Uterus (tissue), 4 donors: Measurements from ENCODE around the gene RNF167. TPM values are rescaled to one million over a fixed set of nuclear protein-coding genes. Genes with fewer than 3 reads are reported as not detected.

Experiments used
- DNase-seq, 2 donors: peaks; one replicate each; pipeline ENCODE4 v3.0.0-alpha.2; 2019 to 2020
- H3K27ac ChIP-seq, 2 donors: fragments of 200-600 bp; sonication (generic); 1 replicate in 1 of 2; 2 replicates in 1 of 2; pipeline ENCODE4 v1.5.1; 2016 to 2018
- H3K27me3 ChIP-seq, 2 donors: fragments of 200-600 bp; sonication (generic); one replicate each; pipeline ENCODE4 v1.5.1; 2018 to 2019; ENCODE audit warnings: control low read depth in 1 of 2
- H3K36me3 ChIP-seq, 2 donors: fragments of 200-600 bp; sonication (generic); one replicate each; pipeline ENCODE4 v1.5.1; 2019; ENCODE audit warnings: control low read depth in 1 of 2
- H3K4me1 ChIP-seq, 2 donors: fragments of 200-600 bp; sonication (generic); one replicate each; pipeline ENCODE4 v1.5.1; 2018 to 2019; ENCODE audit warnings: control low read depth in 1 of 2
- H3K4me3 ChIP-seq, 2 donors: fragments of 200-600 bp; sonication (generic); 1 replicate in 1 of 2; 2 replicates in 1 of 2; pipeline ENCODE4 v1.5.1; 2018 to 2019; ENCODE audit warnings: mild to moderate bottlenecking in 1 of 2
- H3K9me3 ChIP-seq, 2 donors: fragments of 200-600 bp; sonication (generic); one replicate each; pipeline ENCODE4 v1.5.1; 2019; ENCODE audit warnings: control low read depth in 1 of 2
- POLR2A ChIP-seq, 2 donors: fragments of 450-650 bp; IDR thresholded peaks; one replicate each; pipeline ENCODE4 v1.6.1; 2016; ENCODE audit warnings: antibody characterized with exemption in 2 of 2, mild to moderate bottlenecking in 1 of 2, moderate library complexity in 1 of 2
- intact Hi-C: fragments of 100-400 bp; cut with DNase I; formaldehyde crosslinking; loops from one replicate; pipeline ENCODE4 v1.15.1; 2023; ENCODE audit warnings: low total_unique reads
- total RNA-seq, 4 donors: library from RNA; depleted of rRNA in 3 of 4; stranded (reverse); fragments of >200 nt in 3 of 4; gene quantifications; one replicate each; pipeline versions ENCODE4 v1.1.0 to v1.2.4, GENCODE V29; 2014 to 2023
- TF ChIP-seq, protein P1 (sequence below), 4 experiments: fragments of 200-600 bp in 2 of 4; fragments of 450-650 bp in 2 of 4; sonication (generic) in 2 of 4; IDR thresholded peaks; one replicate each; pipeline ENCODE4 v1.5.1; 2016 to 2019; ENCODE audit warnings: antibody characterized with exemption in 4 of 4, mild to moderate bottlenecking in 2 of 4, moderate library complexity in 1 of 4
- donor health status: DM: yes; HTN: yes; CAD: no.

The RNF167 gene
- 100 to 1,000 TPM in 1 of 4 donors, 10 to 100 TPM in 3; 14.8 to 100 (median 53.1) TPM for total RNA-seq

DNA sequence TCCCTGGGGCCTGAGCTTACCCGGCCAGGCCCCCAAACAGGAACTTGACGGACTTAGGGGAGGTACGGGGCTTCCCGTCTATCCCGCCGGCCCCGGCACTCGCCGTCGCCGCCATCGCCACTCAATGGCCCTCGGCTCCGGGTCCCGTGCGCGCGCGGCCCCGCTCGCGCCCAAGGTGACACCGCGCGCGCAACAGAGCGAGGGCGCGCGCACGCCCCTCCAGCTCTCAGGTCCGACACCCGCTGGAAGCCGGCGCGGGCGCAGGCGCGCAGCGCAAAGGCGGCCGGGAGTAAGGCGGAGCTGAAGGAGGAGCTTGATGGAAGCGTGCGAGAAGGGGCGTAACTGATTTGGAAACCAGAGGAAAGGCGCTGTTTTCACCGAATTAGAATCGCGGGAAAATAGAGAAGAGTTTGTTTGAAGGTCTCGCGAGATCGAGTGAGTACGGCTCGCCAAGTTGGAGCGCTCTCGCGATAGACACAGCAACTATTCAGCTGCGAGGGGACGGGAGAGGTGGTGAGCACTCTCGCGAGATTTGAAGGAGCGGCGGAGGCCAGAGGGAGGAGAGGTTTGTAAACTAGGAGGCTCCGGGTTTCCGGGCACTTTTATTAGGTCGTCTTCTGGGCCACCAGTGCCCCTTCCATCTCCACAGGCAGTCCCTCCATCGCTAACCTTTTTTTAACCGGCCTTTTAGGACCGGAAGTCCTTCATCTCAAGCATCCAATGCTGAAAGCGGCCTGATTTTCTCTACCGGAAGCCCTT, at the start of gene RNF167, which contains the start of gene SLC25A11:
Gene RNF167, plus strand, starts transcription at position 473 of the 759 bp plus-strand sequence. CDS start 642 bp downstream, outside the sequence.
Gene SLC25A11, minus strand, starts transcription at position 251 of the 759 bp plus-strand sequence. Its CDS starts 136 bp downstream, at position 115.
- Histone ChIP-seq H3K4me1 (peaks cover 12 to 14% of the 10 kb centered on the region in 2 donors), H3K4me3 (peak within 1 kb of the TSS; percentile 90 to 92), H3K9me3 (no peaks in the 10 kb centered on the region), H3K36me3 (no peaks in the 10 kb centered on the region), H3K27ac (peak within 1 kb of the TSS; percentile 95 to 98), H3K27me3 (no peaks in the 10 kb centered on the region)
- TF ChIP-seq POLR2A (IDR thresholded peaks at IDR 0.05): peak; percentile 37 to 77
- TF ChIP-seq, protein P1, sequence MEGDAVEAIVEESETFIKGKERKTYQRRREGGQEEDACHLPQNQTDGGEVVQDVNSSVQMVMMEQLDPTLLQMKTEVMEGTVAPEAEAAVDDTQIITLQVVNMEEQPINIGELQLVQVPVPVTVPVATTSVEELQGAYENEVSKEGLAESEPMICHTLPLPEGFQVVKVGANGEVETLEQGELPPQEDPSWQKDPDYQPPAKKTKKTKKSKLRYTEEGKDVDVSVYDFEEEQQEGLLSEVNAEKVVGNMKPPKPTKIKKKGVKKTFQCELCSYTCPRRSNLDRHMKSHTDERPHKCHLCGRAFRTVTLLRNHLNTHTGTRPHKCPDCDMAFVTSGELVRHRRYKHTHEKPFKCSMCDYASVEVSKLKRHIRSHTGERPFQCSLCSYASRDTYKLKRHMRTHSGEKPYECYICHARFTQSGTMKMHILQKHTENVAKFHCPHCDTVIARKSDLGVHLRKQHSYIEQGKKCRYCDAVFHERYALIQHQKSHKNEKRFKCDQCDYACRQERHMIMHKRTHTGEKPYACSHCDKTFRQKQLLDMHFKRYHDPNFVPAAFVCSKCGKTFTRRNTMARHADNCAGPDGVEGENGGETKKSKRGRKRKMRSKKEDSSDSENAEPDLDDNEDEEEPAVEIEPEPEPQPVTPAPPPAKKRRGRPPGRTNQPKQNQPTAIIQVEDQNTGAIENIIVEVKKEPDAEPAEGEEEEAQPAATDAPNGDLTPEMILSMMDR (IDR thresholded peaks at IDR 0.05): peak in 1 of 4 experiments; percentile 35
- DNase-seq: peak; percentile 97 to 98
- intact Hi-C loops: no loop called here

DNA sequence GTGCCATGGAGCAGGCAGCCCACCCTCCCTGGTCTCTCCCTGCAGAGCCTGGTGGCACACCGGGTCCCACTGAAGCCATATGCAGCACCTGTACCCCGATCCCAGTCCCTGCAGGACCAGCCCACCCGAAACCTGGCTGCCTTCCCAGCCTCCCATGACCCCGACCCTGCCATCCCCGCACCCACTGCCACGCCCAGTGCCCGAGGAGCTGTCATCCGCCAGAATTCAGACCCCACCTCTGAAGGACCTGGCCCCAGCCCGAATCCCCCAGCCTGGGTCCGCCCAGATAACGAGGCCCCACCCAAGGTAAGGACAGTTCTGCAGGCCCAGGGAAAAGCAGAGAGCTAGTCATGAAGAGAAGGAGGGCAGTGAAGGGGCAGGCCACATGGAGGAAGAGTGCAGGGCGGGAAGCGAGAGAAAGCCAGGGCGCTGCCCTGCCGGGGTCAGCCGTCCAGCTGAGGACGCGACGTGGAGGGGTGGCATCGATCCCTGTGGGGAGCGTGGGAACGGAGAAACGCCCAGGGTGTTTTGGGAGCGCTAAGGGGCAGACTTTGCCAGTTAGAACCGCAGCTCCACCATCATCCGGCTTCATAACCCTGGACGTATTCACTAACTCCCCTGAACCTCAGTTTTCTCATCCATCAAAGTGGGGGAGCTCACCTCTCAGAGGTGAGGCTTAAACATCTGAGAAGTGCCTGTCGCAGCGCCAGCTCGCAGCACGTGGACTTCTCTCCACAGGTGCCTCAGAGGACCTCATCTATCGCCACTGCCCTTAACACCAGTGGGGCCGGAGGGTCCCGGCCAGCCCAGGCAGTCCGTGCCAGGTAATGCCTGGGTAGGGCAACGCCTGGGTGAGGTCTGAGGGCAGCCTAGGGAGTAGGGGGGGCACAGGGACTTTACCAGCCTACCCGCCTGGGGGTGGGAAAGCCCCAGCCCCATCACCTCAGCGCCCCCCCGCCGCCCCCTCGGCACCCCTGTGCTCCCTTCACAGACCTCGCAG, 48.4 kb upstream of the RNF167 start:
- Histone ChIP-seq H3K9me3 (no peaks in the 10 kb centered on the region), H3K4me1 (no peaks in the 10 kb centered on the region), H3K36me3 (no peaks in the 10 kb centered on the region), H3K27ac (no peak overlapping the region), H3K27me3 (no peaks in the 10 kb centered on the region), H3K4me3 (no peak overlapping the region)
- intact Hi-C loops: no loop called here
- no peak for DNase-seq
- TF ChIP-seq, protein P1 (IDR thresholded peaks at IDR 0.05): no peak
- TF ChIP-seq POLR2A (IDR thresholded peaks at IDR 0.05): no peak

DNA sequence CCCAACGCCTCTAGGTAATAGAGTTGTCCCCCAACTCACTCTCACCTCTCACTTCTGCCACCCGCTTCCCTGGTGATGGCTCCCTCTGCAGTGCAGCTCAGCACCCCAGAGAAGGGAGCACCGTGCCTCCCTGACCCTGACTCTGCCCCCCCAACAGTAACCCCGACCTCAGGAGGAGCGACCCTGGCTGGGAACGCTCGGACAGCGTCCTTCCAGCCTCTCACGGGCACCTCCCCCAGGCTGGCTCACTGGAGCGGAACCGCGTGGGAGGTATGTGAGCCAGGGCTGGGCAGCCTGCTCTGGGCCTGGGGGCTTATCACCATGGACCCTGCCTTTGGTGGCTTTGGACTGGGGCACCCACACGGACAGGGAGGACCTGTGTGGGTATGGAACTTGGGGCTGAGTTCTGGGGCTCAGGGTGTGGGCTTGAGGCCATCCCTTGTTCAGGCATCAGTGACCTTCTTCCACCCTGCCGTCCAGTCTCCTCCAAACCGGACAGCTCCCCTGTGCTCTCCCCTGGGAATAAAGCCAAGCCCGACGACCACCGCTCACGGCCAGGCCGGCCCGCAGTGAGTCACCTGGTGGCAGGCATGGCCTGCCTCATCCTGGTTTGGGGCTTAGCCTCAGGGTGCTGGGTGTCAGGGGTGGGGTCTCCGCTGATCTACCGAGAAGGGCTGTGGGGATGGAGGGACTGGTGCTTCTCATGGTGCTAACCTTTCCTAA, 47.4 kb upstream of the RNF167 start:
- Histone ChIP-seq H3K27ac (no peak overlapping the region), H3K36me3 (no peaks in the 10 kb centered on the region), H3K4me3 (no peak overlapping the region), H3K27me3 (no peaks in the 10 kb centered on the region), H3K9me3 (no peaks in the 10 kb centered on the region), H3K4me1 (no peaks in the 10 kb centered on the region)
- intact Hi-C loops: no loop called here
- TF ChIP-seq POLR2A (IDR thresholded peaks at IDR 0.05): no peak
- TF ChIP-seq, protein P1 (IDR thresholded peaks at IDR 0.05): no peak
- no peak for DNase-seq

DNA sequence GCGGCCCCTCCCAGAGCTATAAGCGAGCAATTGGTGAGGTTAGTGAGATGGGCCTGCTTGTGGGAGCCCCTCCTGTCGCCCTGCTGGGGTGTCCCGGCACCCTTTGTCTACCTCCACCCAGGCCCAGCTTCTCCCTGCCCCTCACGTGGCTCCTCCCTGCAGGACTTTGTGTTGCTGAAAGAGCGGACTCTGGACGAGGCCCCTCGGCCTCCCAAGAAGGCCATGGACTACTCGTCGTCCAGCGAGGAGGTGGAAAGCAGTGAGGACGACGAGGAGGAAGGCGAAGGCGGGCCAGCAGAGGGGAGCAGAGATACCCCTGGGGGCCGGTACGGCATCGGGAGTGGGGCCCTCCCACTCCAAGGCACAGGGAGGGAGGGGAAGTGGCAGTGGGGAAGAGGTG, 46.8 kb upstream of the RNF167 start:
- intact Hi-C loops: no loop called here
- H3K27ac ChIP-seq: no peak overlapping the region
- no peaks in the 10 kb centered on the region for H3K27me3 ChIP-seq
- no peaks in the 10 kb centered on the region for H3K9me3 ChIP-seq
- no peak overlapping the region for H3K4me3 ChIP-seq
- no peak for TF ChIP-seq POLR2A (IDR thresholded peaks at IDR 0.05)
- TF ChIP-seq, protein P1 (IDR thresholded peaks at IDR 0.05): no peak
- no peaks in the 10 kb centered on the region for H3K4me1 ChIP-seq
- DNase-seq: no peak
- no peaks in the 10 kb centered on the region for H3K36me3 ChIP-seq
